Measurements from ENCODE around the gene TARBP2.

The TARBP2 gene

GRCh38 chr12:53484686-53485575 lies 16.2 kb upstream of the TARBP2 start:
- no peak for DNase-seq (ENCODE audit: low read depth in 2 of 2)
- no peak overlapping the region for H3K4me3 ChIP-seq (replicated peaks in 1 of 2; ENCODE audit: low read depth in 2 of 2, low read length in 2 of 2)
- no peak for TF ChIP-seq CTCF (IDR thresholded peaks at IDR 0.05; ENCODE audit: low read depth, low read length)

DNA sequence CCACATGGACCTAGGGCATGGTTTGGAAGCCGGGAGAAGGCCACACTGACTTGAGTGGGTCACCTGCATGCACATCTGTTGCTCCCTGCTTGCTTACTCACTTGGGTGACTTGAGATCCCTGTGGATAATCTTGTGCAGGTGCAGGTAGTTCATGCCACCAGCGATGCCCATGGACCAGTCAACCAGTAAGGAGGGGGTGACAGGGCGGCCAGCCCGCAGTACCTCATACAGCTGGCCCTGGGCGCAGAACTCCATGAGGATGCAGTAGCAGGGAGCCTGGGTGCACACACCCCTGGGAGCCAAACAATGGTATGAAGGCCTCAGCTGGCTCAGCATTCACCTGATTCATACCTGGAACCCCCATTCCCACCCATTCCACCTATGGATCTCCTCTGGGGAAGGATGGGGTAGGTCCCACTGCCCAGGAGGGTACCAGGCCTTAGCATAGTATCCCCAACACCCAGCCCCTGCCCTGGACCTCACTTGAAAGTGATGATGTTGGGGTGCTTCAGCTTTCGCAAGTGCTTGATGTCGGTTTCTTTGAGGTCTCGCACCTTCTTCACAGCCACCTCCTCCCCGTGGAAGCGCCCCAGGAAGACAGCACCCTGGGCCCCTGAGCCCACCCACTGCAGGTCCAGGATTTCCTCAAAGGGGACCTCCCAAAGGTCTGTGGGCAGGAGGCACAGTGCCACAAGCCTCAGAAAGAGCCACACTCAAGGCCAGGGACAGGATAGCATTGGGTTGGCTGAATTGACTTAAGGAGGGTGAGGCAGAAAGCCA lies 14.9 kb upstream of the TARBP2 start:
- no peak overlapping the region for H3K4me3 ChIP-seq (replicated peaks in 1 of 2; ENCODE audit: low read depth in 2 of 2, low read length in 2 of 2)
- no peak for TF ChIP-seq CTCF (IDR thresholded peaks at IDR 0.05; ENCODE audit: low read depth, low read length)
- no peak for DNase-seq (ENCODE audit: low read depth in 2 of 2)

DNA sequence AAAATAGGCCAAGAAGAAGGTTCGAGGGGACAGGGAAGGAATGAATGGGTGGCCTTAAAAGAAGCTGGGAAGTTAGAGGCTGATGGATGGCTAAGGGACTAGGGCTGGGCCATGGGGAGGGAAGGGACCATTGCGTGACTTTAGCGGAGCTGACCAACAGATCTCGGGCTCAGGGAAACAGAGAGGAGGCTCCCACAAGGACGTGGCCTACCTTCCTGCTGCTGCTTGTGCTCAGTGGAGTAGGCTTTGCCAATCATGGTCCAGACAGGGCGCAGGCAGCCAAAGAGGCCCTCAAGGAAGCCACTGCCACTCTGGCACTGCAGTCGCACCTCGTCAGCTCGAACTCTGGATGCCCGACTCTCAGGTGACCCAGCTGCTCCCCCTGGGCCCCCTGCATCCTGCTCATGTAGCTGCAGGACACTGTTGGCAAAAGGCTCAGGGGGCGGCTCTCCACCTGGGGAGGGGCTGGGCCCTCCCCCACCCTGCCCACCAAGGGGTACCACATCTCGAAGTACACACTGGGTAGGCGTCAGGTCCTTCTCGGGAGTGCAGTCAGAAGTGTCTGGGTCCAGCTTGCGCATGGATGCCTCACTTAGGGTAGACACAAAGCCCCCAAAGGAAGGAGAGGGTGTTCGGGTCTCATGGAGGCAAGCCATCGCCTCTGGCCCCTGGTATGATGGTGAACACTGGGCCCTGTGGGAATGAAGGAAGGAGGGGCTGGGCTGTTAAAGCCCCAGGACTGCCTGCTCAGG lies 14.2 kb upstream of the TARBP2 start:
- DNase-seq (ENCODE audit: low read depth in 2 of 2) = no peak
- no peak for TF ChIP-seq CTCF (IDR thresholded peaks at IDR 0.05; ENCODE audit: low read depth, low read length)
- no peak overlapping the region for H3K4me3 ChIP-seq (replicated peaks in 1 of 2; ENCODE audit: low read depth in 2 of 2, low read length in 2 of 2)

DNA sequence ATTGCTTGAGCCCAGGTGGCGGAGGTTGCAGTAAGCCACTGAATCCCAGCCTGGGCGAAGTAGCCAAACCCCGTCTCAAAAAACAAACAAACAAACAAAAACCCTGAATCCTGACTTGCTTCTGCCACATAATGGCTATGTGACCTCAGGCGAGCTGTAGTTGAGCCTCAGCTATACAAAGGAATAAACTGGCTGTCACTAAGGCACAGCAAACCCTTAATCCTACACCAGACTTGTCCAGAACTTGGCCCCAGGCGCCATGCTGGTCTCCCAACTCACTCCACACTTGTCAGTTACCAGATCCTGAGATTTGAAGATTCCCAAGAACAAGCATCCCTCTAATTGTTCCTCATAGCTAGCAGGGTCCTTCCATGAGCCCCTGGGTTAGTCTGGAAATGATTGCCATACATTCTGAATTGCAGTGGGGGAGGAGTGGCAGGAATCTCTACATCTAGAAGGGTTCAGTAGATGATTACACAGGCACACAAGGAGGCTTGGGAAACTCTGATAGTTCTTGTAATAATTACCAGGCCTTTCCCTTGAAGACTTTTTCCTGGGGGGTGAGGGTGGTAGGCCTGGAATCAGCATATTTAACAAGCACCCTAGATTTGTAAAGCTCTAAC lies 11.7 kb upstream of the TARBP2 start:
- TF ChIP-seq CTCF (IDR thresholded peaks at IDR 0.05; ENCODE audit: low read depth, low read length) = no peak
- DNase-seq (ENCODE audit: low read depth in 2 of 2) = no peak
- no peak overlapping the region for H3K4me3 ChIP-seq (replicated peaks in 1 of 2; ENCODE audit: low read depth in 2 of 2, low read length in 2 of 2)

- no peak for DNase-seq (ENCODE audit: low read depth in 2 of 2)
- no peak for TF ChIP-seq CTCF (IDR thresholded peaks at IDR 0.05; ENCODE audit: low read depth, low read length)
- peak overlapping the region; percentile 1 to 56 for H3K4me3 ChIP-seq (replicated peaks in 1 of 2; ENCODE audit: low read depth in 2 of 2, low read length in 2 of 2)
Observed at GRCh38 chr12:53492188-53492587, 8.9 kb upstream of the TARBP2 start.

Data from cardiac fibroblast (primary cell).